Mesendoderm (in vitro differentiated cells): ENCODE measurements around the gene CMYA5. TPM values are rescaled to one million over a fixed set of nuclear protein-coding genes. Genes with fewer than 3 reads are reported as not detected.

Experiments
- DNase-seq: peaks from one replicate; pipeline ENCODE4 v3.0.0; 2013
- H2AK5ac ChIP-seq: 2 replicates; pipeline ENCODE4 v1.6.1; 2013; ENCODE audit warnings: low read length, inconsistent platforms
- H2BK120ac ChIP-seq: 2 replicates; pipeline ENCODE4 v1.6.1; 2013; ENCODE audit warnings: low read depth, mild to moderate bottlenecking, low read length, moderate library complexity, mixed read lengths
- H2BK15ac ChIP-seq: replicated peaks from 2 replicates; pipeline ENCODE4 v1.6.1; 2013; ENCODE audit warnings: low read depth, mild to moderate bottlenecking, moderate library complexity
- H2BK5ac ChIP-seq: 2 replicates; pipeline ENCODE4 v1.6.1; 2013; ENCODE audit warnings: low read length, inconsistent platforms
- H3K18ac ChIP-seq: 2 replicates; pipeline ENCODE4 v1.6.1; 2013; ENCODE audit warnings: mild to moderate bottlenecking, low read length, mixed read lengths
- H3K23ac ChIP-seq: one replicate; pipeline ENCODE4 v1.6.1; 2013; ENCODE audit warnings: low read length
- H3K27ac ChIP-seq: 2 replicates; pipeline ENCODE4 v1.5.1; 2013; ENCODE audit warnings: low read depth, mild to moderate bottlenecking, inconsistent platforms, low read length, moderate library complexity
- H3K27me3 ChIP-seq: 2 replicates; pipeline ENCODE4 v1.6.1; 2013; ENCODE audit warnings: low read length, control low read depth, mild to moderate bottlenecking, inconsistent platforms; ENCODE audit not compliant: insufficient read depth, poor library complexity
- H3K36me3 ChIP-seq: 2 replicates; pipeline ENCODE4 v1.6.1; 2013; ENCODE audit warnings: low read length, inconsistent platforms; ENCODE audit not compliant: control insufficient read depth, insufficient read depth
- H3K4ac ChIP-seq: one replicate; pipeline ENCODE4 v1.6.1; 2013; ENCODE audit warnings: low read depth, mild to moderate bottlenecking, low read length, moderate library complexity
- H3K4me1 ChIP-seq: 2 replicates; pipeline ENCODE4 v1.6.1; 2013; ENCODE audit warnings: low read depth, low read length, inconsistent platforms; ENCODE audit not compliant: control insufficient read depth
- H3K4me2 ChIP-seq: 2 replicates; pipeline ENCODE4 v1.6.1; 2013; ENCODE audit warnings: low read length
- H3K4me3 ChIP-seq: 2 replicates; pipeline ENCODE4 v1.5.1; 2013; ENCODE audit warnings: mild to moderate bottlenecking, low read length
- H3K56ac ChIP-seq: one replicate; pipeline ENCODE4 v1.6.1; 2013; ENCODE audit warnings: low read length
- H3K79me1 ChIP-seq: 2 replicates; pipeline ENCODE4 v1.6.1; 2013; ENCODE audit warnings: low read length, inconsistent platforms
- H3K79me2 ChIP-seq: 2 replicates; pipeline ENCODE4 v1.6.1; 2013; ENCODE audit warnings: mild to moderate bottlenecking, low read length; ENCODE audit not compliant: control insufficient read depth, insufficient read depth
- H3K9ac ChIP-seq: 2 replicates; pipeline ENCODE4 v1.6.1; 2013; ENCODE audit warnings: low read length, inconsistent platforms
- H4K5ac ChIP-seq: one replicate; pipeline ENCODE4 v1.6.1; 2013; ENCODE audit warnings: low read length
- H4K8ac ChIP-seq: one replicate; pipeline ENCODE4 v1.6.1; 2013; ENCODE audit warnings: low read depth, mild to moderate bottlenecking, control low read depth, low read length, moderate library complexity
- WGBS: extraction: QIAGEN DNeasy Blood & Tissue Kit; methylation state at CpG from one replicate; pipeline ENCODE4 v1.1.7; 2013; ENCODE audit warnings: low lambda C conversion rate, missing lambda C conversion rate; ENCODE audit not compliant: insufficient coverage; ENCODE audit errors: extremely low coverage; 5-methylcytosine and 5-hydroxymethylcytosine counted together
- polyA plus RNA-seq, 2 experiments: library from polyadenylated mRNA; stranded (reverse); fragments of 200-250 nt; gene quantifications; one replicate each; pipeline ENCODE4 v1.2.3, GENCODE V29; 2013

The CMYA5 gene
- 0.41 TPM for polyA plus RNA-seq (2013, experiment 1 of 2)
- 0.52 TPM for polyA plus RNA-seq (2013, experiment 2 of 2)

- peak within 1 kb of the TSS; percentile 23 for H3K4me3 ChIP-seq
- no CpG with 5 or more reads among the region's 74 CpGs for WGBS
These were observed at the start of gene CMYA5 for GRCh38 chr5:79689541-79690466. TSS of gene CMYA5 (plus strand) at chr5:79689836. CDS start at chr5:79689908, 72 bp downstream.

GRCh38 chr5:79640571-79641055 is 49.0 kb upstream of the CMYA5 start:
- no peak overlapping the region for H3K4me3 ChIP-seq
- no peaks in the 10 kb centered on the region for H3K79me1 ChIP-seq
- H3K27ac ChIP-seq = no peak overlapping the region
- H2BK15ac ChIP-seq = no peak overlapping the region
- H3K79me2 ChIP-seq = no peaks in the 10 kb centered on the region
- DNase-seq = no peak
- H3K4me1 ChIP-seq = no peaks in the 10 kb centered on the region
- H3K36me3 ChIP-seq = no peaks in the 10 kb centered on the region
- H2AK5ac ChIP-seq = no peak overlapping the region
- no peak overlapping the region for H3K4me2 ChIP-seq
- H3K27me3 ChIP-seq = no peaks in the 10 kb centered on the region
- H4K8ac ChIP-seq = no peak overlapping the region
- no peak overlapping the region for H3K56ac ChIP-seq
- H3K9ac ChIP-seq = no peak overlapping the region
- no peak overlapping the region for H2BK120ac ChIP-seq
- H3K18ac ChIP-seq = no peak overlapping the region
- H3K4ac ChIP-seq = no peak overlapping the region
- no peak overlapping the region for H4K5ac ChIP-seq
- no peak overlapping the region for H2BK5ac ChIP-seq
- WGBS = no CpG with 5 or more reads among the region's 4 CpGs
- no peak overlapping the region for H3K23ac ChIP-seq

More at GRCh38 chr5:79689541-79690466, at the start of gene CMYA5:
- Histone ChIP-seq H2AK5ac (no peak within 1 kb of the TSS), H3K9ac (peak within 1 kb of the TSS; percentile 67), H2BK15ac (no peak within 1 kb of the TSS), H3K79me2 (no peaks in the 10 kb centered on the region), H3K36me3 (no peaks in the 10 kb centered on the region), H3K4ac (no peak within 1 kb of the TSS), H3K27ac (peak within 1 kb of the TSS; percentile 4), H3K4me2 (peak within 1 kb of the TSS; percentile 78), H4K5ac (no peak within 1 kb of the TSS), H3K56ac (peak within 1 kb of the TSS; percentile 78), H2BK5ac (no peak within 1 kb of the TSS), H3K27me3 (no peaks in the 10 kb centered on the region), H4K8ac (no peak within 1 kb of the TSS), H3K23ac (peak within 1 kb of the TSS; percentile 25), H2BK120ac (no peak within 1 kb of the TSS), H3K79me1 (no peaks in the 10 kb centered on the region), H3K4me1 (peaks cover 4% of the 10 kb centered on the region), H3K18ac (no peak within 1 kb of the TSS)
- peak; percentile 73 for DNase-seq

GRCh38 chr5:79641414-79641813 is 48.2 kb upstream of the CMYA5 start:
- Histone ChIP-seq H3K27me3 (no peaks in the 10 kb centered on the region), H2AK5ac (no peak overlapping the region), H3K18ac (no peak overlapping the region), H3K4me1 (no peaks in the 10 kb centered on the region), H3K4ac (no peak overlapping the region), H4K5ac (no peak overlapping the region), H3K79me2 (no peaks in the 10 kb centered on the region), H3K4me2 (no peak overlapping the region), H3K9ac (no peak overlapping the region), H4K8ac (no peak overlapping the region), H2BK120ac (no peak overlapping the region), H3K36me3 (no peaks in the 10 kb centered on the region), H3K56ac (no peak overlapping the region), H3K4me3 (no peak overlapping the region), H2BK15ac (no peak overlapping the region), H3K79me1 (no peaks in the 10 kb centered on the region), H2BK5ac (no peak overlapping the region), H3K23ac (no peak overlapping the region), H3K27ac (no peak overlapping the region)
- no CpG with 5 or more reads among the region's 1 CpG for WGBS
- no peak for DNase-seq

GRCh38 chr5:79642210-79642609 is 47.4 kb upstream of the CMYA5 start:
- no peak overlapping the region for H2BK120ac ChIP-seq
- no peak overlapping the region for H2BK15ac ChIP-seq
- H4K8ac ChIP-seq = no peak overlapping the region
- H2AK5ac ChIP-seq = no peak overlapping the region
- no peak overlapping the region for H3K4me2 ChIP-seq
- no peaks in the 10 kb centered on the region for H3K79me2 ChIP-seq
- no peaks in the 10 kb centered on the region for H3K27me3 ChIP-seq
- no peak overlapping the region for H3K4me3 ChIP-seq
- no peak overlapping the region for H3K27ac ChIP-seq
- H3K9ac ChIP-seq = no peak overlapping the region
- DNase-seq = no peak
- H4K5ac ChIP-seq = no peak overlapping the region
- no peak overlapping the region for H3K18ac ChIP-seq
- no peak overlapping the region for H3K56ac ChIP-seq
- no peak overlapping the region for H3K23ac ChIP-seq
- H3K4ac ChIP-seq = no peak overlapping the region
- no CpG with 5 or more reads among the region's 1 CpG for WGBS
- no peaks in the 10 kb centered on the region for H3K79me1 ChIP-seq
- no peaks in the 10 kb centered on the region for H3K4me1 ChIP-seq
- no peak overlapping the region for H2BK5ac ChIP-seq
- H3K36me3 ChIP-seq = no peaks in the 10 kb centered on the region

- Histone ChIP-seq H3K56ac (no peak overlapping the region), H3K18ac (no peak overlapping the region), H3K9ac (no peak overlapping the region), H4K8ac (no peak overlapping the region), H4K5ac (no peak overlapping the region), H3K4me3 (no peak overlapping the region), H2BK5ac (no peak overlapping the region), H3K4me2 (no peak overlapping the region), H3K23ac (no peak overlapping the region), H2AK5ac (no peak overlapping the region), H2BK15ac (no peak overlapping the region), H3K79me2 (no peaks in the 10 kb centered on the region), H3K36me3 (no peaks in the 10 kb centered on the region), H3K27ac (no peak overlapping the region), H3K27me3 (no peaks in the 10 kb centered on the region), H3K4me1 (no peaks in the 10 kb centered on the region), H3K79me1 (no peaks in the 10 kb centered on the region), H3K4ac (no peak overlapping the region), H2BK120ac (no peak overlapping the region)
- WGBS = no CpG with 5 or more reads among the region's 6 CpGs
- no peak for DNase-seq
These were observed 35.8 kb upstream of the CMYA5 start for GRCh38 chr5:79653843-79654242.
